Measurements from ENCODE around the gene AFAP1.

GRCh38 chr4:7742807-7743280, 196.8 kb downstream of the AFAP1 start:
- no peak for TF ChIP-seq YY1 (IDR thresholded peaks at IDR 0.05; ENCODE audit: insufficient read depth, insufficient read length)
- no peak for TF ChIP-seq ZNF274 (IDR thresholded peaks at IDR 0.05; ENCODE audit: low read depth, low read length)
